ENCODE data around the gene IVD. TPM values are rescaled to one million over a fixed set of nuclear protein-coding genes. Genes with fewer than 3 reads are reported as not detected.

IVD gene
- total and polyA plus RNA-seq, 9 of the 15 experiments (the other 6 are each of a cell fraction or from before 2014, with no cell fraction given), result 0.15 to 4.5 (median 2.4) TPM

GRCh38 chr15:40440743-40441564, 35.4 kb downstream of the IVD start, which contains the start of gene BAHD1 (continued):
- peak; percentile 60 for TF ChIP-seq REST (IDR thresholded peaks at IDR 0.05; ENCODE audit: borderline replicate concordance)
- TF ChIP-seq REST (CRISPR knock-in tag; IDR thresholded peaks at IDR 0.05; ENCODE audit: low read depth), result no peak
- no peak for TF ChIP-seq ZNF561 (CRISPR knock-in tag; conservative IDR thresholded peaks at IDR 0.05)
- TF ChIP-seq E2F8 (IDR thresholded peaks at IDR 0.05; ENCODE audit: low read depth, partially characterized antibody), result peak; percentile 36
- TF ChIP-seq TAL1 (IDR thresholded peaks at IDR 0.05), result no peak
- TF ChIP-seq TRIM24 (IDR thresholded peaks at IDR 0.05), result no peak
- peak; percentile 78 for TF ChIP-seq ASH1L (IDR thresholded peaks at IDR 0.05; ENCODE audit: borderline replicate concordance, low read depth, partially characterized antibody)
- peak; percentile 17; the same call in 1 of the 2 replicates for TF ChIP-seq CC2D1A (IDR thresholded peaks at IDR 0.05)
- no peak for TF ChIP-seq BRD9 (IDR thresholded peaks at IDR 0.05; ENCODE audit: low read depth, partially characterized antibody)
- 0 out of 2 replicates have a peak, but pooled peaks have one; percentile 25 for TF ChIP-seq SMAD4 (CRISPR knock-in tag; conservative IDR thresholded peaks at IDR 0.05)
- TF ChIP-seq ZNF75A (CRISPR knock-in tag; IDR thresholded peaks at IDR 0.05), result no peak
- TF ChIP-seq PYGO2 (tag; IDR thresholded peaks at IDR 0.05), result no peak
- peak; percentile 34; the same call in 1 of the 2 replicates for TF ChIP-seq PHF8 (IDR thresholded peaks at IDR 0.05; ENCODE audit: borderline replicate concordance, low read length)
